Endothelial cell (in vitro differentiated cells): Measurements from ENCODE around the gene CTNNA2. TPM values are rescaled to one million over a fixed set of nuclear protein-coding genes. Genes with fewer than 3 reads are reported as not detected.
A peak's percentile ranks its signal among the peaks of the same experiment; 100 is the strongest.

Source experiments
- DNase-seq: peaks from one replicate; pipeline ENCODE4 v3.0.0; 2021; ENCODE audit warnings: low spot score
- H3K27ac Mint-ChIP-seq: one replicate; pipeline ENCODE4 v1.8.0; 2021; ENCODE audit warnings: mixed read lengths, inconsistent platforms; ENCODE audit not compliant: unreplicated experiment
- H3K27me3 Mint-ChIP-seq: one replicate; pipeline ENCODE4 v1.8.0; 2021; ENCODE audit warnings: mild to moderate bottlenecking, moderate library complexity, mixed read lengths, inconsistent platforms; ENCODE audit not compliant: unreplicated experiment
- H3K36me3 Mint-ChIP-seq: one replicate; pipeline ENCODE4 v1.8.0; 2021; ENCODE audit warnings: mild to moderate bottlenecking, low read depth, mixed read lengths, inconsistent platforms; ENCODE audit not compliant: unreplicated experiment
- H3K4me1 Mint-ChIP-seq: one replicate; pipeline ENCODE4 v1.8.0; 2021; ENCODE audit warnings: mild to moderate bottlenecking, mixed read lengths, inconsistent platforms; ENCODE audit not compliant: unreplicated experiment
- H3K4me3 Mint-ChIP-seq: one replicate; pipeline ENCODE4 v1.8.0; 2021; ENCODE audit warnings: mild to moderate bottlenecking, mixed read lengths, inconsistent platforms; ENCODE audit not compliant: unreplicated experiment
- H3K9me3 Mint-ChIP-seq: one replicate; pipeline ENCODE4 v1.8.0; 2021; ENCODE audit warnings: mixed read lengths, inconsistent platforms; ENCODE audit not compliant: unreplicated experiment
- CTCF ChIP-seq: fragments of 200-600 bp; sonication (generic); IDR thresholded peaks from one replicate; pipeline ENCODE4 v1.5.0; 2021; ENCODE audit warnings: antibody characterized with exemption; ENCODE audit not compliant: unreplicated experiment
- total RNA-seq: library from RNA; stranded (reverse); fragmentation: NEBNext Ultra II Directional; extraction: Animal tissue kit (Norgen Biotek cat#: 25700); gene quantifications from one replicate; pipeline ENCODE4 v1.2.1, GENCODE V29; 2021; ENCODE audit not compliant: unreplicated experiment

Gene CTNNA2
- total RNA-seq, 1 donor from 2014 or later: 4.7 TPM

- H3K36me3 Mint-ChIP-seq: no peaks in the 10 kb centered on the region
- no peaks in the 10 kb centered on the region for H3K4me1 Mint-ChIP-seq
- TF ChIP-seq CTCF: no peak
- no peaks in the 10 kb centered on the region for H3K9me3 Mint-ChIP-seq
- H3K4me3 Mint-ChIP-seq: no peak overlapping the region
- DNase-seq: no peak
- no peak overlapping the region for H3K27ac Mint-ChIP-seq
- H3K27me3 Mint-ChIP-seq: peaks cover 4% of the 10 kb centered on the region
Observed at GRCh38 chr2:80169811-80170594, 657.2 kb downstream of the CTNNA2 start.

DNA sequence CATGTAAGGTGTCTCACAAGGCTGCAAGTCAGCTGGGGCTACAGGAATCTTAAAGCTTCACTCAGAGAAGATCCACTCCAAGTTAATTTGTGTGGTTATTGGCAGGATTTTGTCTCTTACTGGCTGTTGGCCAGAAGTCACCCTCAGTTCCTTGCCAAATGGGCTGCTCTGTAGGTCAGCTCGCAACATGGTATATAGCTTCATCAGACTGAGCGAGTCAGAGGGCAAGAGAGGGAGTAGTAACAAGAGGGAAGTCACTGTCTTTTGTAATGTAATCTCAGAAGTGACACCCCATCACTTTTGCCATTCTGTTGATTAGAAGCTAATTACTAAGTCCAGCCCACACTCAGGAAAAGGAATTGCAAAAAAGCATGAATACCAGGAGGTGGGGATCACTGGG lies 672.2 kb downstream of the CTNNA2 start:
- H3K9me3 Mint-ChIP-seq: peaks cover 6% of the 10 kb centered on the region
- H3K4me1 Mint-ChIP-seq: peaks cover 5% of the 10 kb centered on the region
- H3K27ac Mint-ChIP-seq: no peak overlapping the region
- no peak for DNase-seq
- H3K4me3 Mint-ChIP-seq: no peak overlapping the region
- TF ChIP-seq CTCF: no peak
- no peaks in the 10 kb centered on the region for H3K27me3 Mint-ChIP-seq
- H3K36me3 Mint-ChIP-seq: no peaks in the 10 kb centered on the region

DNA sequence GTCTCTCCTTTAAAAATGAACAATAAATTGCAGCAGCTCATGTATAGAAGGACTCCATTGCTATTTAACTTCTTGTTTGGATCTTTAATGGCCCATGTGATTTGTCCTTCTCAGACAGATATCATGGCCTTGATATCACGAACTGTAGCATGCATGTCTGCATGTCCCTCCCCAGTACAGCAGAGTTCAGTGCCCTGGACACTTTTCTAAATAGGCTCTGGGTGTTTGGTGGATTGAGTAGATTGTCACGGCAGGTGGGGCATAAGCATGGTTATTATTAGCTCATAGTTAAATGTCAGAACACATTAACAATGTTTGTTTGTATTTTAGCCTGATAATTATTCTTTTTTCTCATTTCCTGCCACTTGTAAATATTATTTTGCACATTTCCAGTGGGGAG lies 673.4 kb downstream of the CTNNA2 start:
- no peaks in the 10 kb centered on the region for H3K27me3 Mint-ChIP-seq
- H3K36me3 Mint-ChIP-seq: no peaks in the 10 kb centered on the region
- H3K9me3 Mint-ChIP-seq: no peaks in the 10 kb centered on the region
- H3K4me1 Mint-ChIP-seq: peaks cover 5% of the 10 kb centered on the region
- H3K4me3 Mint-ChIP-seq: no peak overlapping the region
- TF ChIP-seq CTCF: no peak
- no peak for DNase-seq
- H3K27ac Mint-ChIP-seq: no peak overlapping the region

GRCh38 chr2:80187156-80187555 lies 674.3 kb downstream of the CTNNA2 start:
- Mint-ChIP-seq H3K9me3 (no peaks in the 10 kb centered on the region), H3K27me3 (no peaks in the 10 kb centered on the region), H3K36me3 (no peaks in the 10 kb centered on the region), H3K4me3 (no peak overlapping the region), H3K27ac (peak overlapping the region; percentile 65), H3K4me1 (peaks cover 5% of the 10 kb centered on the region)
- DNase-seq: no peak
- TF ChIP-seq CTCF: no peak

DNA sequence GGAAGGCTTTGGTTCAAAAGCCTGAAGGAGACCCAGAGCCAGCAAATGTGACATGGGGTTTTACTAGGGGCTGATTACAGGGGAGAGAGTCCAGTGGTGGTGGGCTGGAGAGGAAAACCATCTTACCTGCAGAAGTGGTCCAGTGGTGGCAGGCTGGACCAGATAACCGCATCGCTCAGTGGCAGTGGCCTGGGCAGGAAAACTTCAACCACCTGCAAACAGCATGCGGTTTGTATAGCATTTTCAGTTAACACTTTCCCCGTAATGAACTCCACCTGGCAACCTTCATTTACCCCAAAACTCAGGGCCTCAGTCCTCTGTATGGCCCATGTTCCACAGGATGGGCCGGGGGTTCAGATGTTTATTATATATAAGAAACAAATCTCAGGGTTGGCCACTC lies 677.3 kb downstream of the CTNNA2 start:
- H3K9me3 Mint-ChIP-seq: no peaks in the 10 kb centered on the region
- H3K4me1 Mint-ChIP-seq: peaks cover 5% of the 10 kb centered on the region
- DNase-seq: no peak
- no peaks in the 10 kb centered on the region for H3K27me3 Mint-ChIP-seq
- no peak overlapping the region for H3K4me3 Mint-ChIP-seq
- no peak for TF ChIP-seq CTCF
- H3K27ac Mint-ChIP-seq: no peak overlapping the region
- no peaks in the 10 kb centered on the region for H3K36me3 Mint-ChIP-seq
